HG02610 (cell line): ENCODE results near the gene DUT.

Source experiments
- ATAC-seq: cut with Tn5 transposase; IDR thresholded peaks from one replicate; pipeline ENCODE4 v1.9.1; 2021; ENCODE audit warnings: mild to moderate bottlenecking, moderate library complexity; ENCODE audit not compliant: unreplicated experiment

The DUT gene

GRCh38 chr15:48330855-48331795, at the start of gene DUT:
Gene DUT (plus strand): TSS chr15:48331429. CDS start chr15:48331516, 87 bp downstream.
- ATAC-seq = peak; percentile 92

GRCh38 chr15:48281674-48282073, 49.6 kb upstream of the DUT start:
- no peak for ATAC-seq

- ATAC-seq = no peak
Observed at GRCh38 chr15:48282216-48282615, 49.0 kb upstream of the DUT start.

- ATAC-seq = no peak
Observed at GRCh38 chr15:48283396-48284145, 47.7 kb upstream of the DUT start.

- ATAC-seq = peak; percentile 72
Observed at GRCh38 chr15:48285329-48286214, 45.7 kb upstream of the DUT start.

GRCh38 chr15:48289628-48290027, 41.6 kb upstream of the DUT start:
- ATAC-seq = no peak

- ATAC-seq = peak; percentile 83
Observed at GRCh38 chr15:48292458-48292857, 38.8 kb upstream of the DUT start.

- ATAC-seq = no peak
Observed at GRCh38 chr15:48297668-48298067, 33.6 kb upstream of the DUT start.

- no peak for ATAC-seq
Observed at GRCh38 chr15:48298914-48299313, 32.3 kb upstream of the DUT start.

GRCh38 chr15:48300038-48300437, 31.2 kb upstream of the DUT start:
- no peak for ATAC-seq

- no peak for ATAC-seq
Observed at GRCh38 chr15:48304398-48304797, 26.8 kb upstream of the DUT start.

GRCh38 chr15:48306639-48307038, 24.6 kb upstream of the DUT start:
- ATAC-seq = no peak

- ATAC-seq = no peak
Observed at GRCh38 chr15:48307586-48307985, 23.6 kb upstream of the DUT start.

- no peak for ATAC-seq
Observed at GRCh38 chr15:48309740-48310139, 21.5 kb upstream of the DUT start.

GRCh38 chr15:48313216-48313615, 18.0 kb upstream of the DUT start:
- ATAC-seq = no peak

- no peak for ATAC-seq
Observed at GRCh38 chr15:48315041-48315440, 16.2 kb upstream of the DUT start.

- no peak for ATAC-seq
Observed at GRCh38 chr15:48317221-48317620, 14.0 kb upstream of the DUT start.

- no peak for ATAC-seq
Observed at GRCh38 chr15:48318131-48318530, 13.1 kb upstream of the DUT start.

- ATAC-seq = no peak
Observed at GRCh38 chr15:48323294-48323693, 7.9 kb upstream of the DUT start.

- no peak for ATAC-seq
Observed at GRCh38 chr15:48324949-48325348, 6.3 kb upstream of the DUT start.

- ATAC-seq = no peak
Observed at GRCh38 chr15:48325400-48325799, 5.8 kb upstream of the DUT start.
